LNCAP (cell line): ENCODE measurements around the gene ENPP6.

ENCODE experiments used
- TF ChIP-seq, protein P1 (sequence below): fragments of 450-650 bp; IDR thresholded peaks from 2 replicates; pipeline ENCODE4 v1.5.1; 2017; ENCODE audit warnings: mild to moderate bottlenecking

The ENPP6 gene

DNA sequence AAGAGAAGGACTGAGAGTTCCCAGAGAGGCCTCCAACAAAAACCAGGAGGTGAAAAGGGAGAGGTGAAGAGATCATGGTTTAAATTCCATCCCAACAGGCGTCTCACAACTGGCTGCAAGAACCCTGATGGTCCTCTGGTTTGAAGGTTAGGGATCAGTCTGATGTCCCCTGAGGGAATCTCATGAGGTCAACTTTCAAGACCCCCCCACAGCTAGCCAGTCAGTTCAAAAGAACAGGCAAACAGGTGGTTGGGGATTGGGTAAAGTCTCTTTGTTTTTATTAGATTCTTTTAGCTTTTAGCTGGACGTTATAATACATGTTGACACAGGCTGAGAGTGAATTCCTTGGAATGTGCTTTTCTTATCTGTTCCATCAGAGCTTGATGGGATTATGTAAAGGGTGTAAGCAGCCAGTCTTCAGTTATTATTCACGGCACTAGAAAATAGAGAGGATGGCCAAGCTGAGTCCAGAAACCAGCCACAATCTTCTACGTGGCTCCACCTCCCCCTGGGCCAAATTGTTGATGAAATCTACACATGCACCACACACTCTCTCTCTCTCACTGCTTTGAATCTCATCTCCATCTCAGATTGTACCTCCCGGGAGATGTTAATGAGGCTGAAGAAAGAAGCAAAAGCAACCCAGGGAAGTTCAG lies 20.8 kb downstream of the ENPP6 start:
- TF ChIP-seq, protein P1, sequence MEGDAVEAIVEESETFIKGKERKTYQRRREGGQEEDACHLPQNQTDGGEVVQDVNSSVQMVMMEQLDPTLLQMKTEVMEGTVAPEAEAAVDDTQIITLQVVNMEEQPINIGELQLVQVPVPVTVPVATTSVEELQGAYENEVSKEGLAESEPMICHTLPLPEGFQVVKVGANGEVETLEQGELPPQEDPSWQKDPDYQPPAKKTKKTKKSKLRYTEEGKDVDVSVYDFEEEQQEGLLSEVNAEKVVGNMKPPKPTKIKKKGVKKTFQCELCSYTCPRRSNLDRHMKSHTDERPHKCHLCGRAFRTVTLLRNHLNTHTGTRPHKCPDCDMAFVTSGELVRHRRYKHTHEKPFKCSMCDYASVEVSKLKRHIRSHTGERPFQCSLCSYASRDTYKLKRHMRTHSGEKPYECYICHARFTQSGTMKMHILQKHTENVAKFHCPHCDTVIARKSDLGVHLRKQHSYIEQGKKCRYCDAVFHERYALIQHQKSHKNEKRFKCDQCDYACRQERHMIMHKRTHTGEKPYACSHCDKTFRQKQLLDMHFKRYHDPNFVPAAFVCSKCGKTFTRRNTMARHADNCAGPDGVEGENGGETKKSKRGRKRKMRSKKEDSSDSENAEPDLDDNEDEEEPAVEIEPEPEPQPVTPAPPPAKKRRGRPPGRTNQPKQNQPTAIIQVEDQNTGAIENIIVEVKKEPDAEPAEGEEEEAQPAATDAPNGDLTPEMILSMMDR: no peak

DNA sequence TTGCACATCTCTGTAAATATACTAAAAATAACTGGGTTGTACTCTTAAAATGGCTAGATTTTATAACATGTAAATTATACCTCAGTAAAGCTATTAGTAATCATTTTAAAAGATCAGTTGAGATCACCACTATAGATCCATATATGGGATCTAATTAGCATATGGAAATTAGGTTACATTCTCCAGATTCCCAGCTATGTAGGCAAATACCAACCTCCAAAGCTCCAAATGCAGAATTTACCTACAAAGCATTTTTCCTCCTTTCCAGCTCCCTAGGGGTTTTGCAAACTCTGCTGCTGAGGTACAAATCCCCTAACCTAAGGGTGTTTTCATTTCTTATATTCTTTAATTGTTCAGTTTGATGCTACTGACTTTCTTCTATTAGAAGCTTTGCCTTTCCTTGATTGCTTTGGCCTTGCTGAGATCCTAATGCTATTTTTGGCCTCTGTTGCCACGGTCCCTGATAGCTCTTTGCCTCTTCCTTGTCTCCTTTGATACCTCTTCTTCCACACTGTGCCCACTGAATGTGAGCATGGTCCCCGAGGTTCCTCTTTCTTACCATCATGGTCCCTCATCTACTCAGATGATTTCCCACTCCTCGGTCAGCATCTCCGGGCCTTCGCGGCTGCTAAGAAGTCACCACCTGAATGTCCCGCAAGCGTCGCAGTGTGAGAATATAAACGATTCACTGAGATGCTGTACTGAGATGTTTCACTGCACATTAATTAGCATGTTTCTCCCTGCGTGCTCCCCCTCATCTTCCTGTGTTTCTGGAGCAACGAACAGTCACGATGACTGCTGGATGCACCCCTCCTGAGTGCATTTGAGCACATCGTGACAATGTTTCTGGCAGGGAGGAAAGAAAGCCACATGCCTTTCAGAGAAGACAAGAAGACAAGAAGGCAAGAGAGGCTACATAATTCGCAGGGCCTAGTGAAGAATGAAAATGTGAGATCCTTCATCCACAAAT lies 23.8 kb downstream of the ENPP6 start:
- TF ChIP-seq, protein P1: no peak

DNA sequence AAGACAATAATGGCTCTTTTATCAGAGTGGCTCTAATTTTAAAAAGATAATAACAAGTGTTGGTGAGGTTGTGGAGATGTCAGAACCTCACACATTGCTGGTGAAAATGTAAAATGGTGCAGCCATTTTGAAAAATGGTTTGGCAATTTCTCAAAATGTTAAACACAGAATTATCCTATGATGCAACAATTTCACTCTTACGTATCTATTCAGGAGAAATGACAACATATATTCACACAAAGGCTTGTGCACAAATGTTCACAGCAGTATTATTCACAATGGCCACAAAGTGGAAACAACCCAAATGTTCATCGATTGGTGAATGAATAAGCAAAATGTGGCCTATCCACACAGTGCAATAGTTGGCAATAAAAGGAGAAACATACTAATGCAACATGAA lies 24.7 kb downstream of the ENPP6 start:
- TF ChIP-seq, protein P1: no peak

DNA sequence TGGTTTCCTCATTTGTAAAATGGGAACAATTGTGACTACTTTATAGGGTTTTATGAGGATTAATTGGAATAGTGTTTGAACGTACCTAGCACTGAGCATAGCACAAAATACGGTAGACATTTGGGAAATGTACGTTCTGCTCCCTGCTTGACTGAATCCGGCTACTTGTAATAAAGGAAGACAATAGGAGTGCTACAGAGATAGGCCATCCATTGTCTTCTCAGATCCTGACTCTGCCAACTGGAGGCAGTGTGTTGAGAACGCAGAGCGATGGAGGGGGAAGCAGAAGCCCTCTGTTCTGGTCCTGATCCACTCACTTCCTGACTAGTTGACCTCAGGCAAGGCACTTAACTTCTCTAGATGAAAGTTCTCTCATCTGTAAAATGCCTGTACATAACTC lies 26.4 kb downstream of the ENPP6 start:
- TF ChIP-seq, protein P1: no peak

DNA sequence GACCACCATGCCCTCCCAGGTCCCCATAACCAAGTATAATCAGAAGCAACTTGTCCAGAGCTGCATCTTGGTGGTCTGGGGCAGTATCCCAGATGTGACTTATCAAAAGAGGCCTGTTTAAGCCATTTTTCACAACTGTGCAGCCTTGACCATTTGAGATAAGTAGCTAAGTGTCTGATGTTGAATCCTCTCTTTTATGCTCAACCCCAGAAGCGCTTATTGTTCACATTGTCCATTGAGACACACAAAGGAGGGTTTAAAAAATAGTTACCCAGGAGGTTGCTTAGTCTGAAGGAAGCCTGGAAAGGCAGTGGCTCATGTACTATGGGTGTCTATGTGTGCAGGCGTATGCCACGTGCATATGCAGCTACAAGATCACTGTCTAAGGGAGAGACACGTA lies 27.0 kb downstream of the ENPP6 start:
- TF ChIP-seq, protein P1: no peak

DNA sequence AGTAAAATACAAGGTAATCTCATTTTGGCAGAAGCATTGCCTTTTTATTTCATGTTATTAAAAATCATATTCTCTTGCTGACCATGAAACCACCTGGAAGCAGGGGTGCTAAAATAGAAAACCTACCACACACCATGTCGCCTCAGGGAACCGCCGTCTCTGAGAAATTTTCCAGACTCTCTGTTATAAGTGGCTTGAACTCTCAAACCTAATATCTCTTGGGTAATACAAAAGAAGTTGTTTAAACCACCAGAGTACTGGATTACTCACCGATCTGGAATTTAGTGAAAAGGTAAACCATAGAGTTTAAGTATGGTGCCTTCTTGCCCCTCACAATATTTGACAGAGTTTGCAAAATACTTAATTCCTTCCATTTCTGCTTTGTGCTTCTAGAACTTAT lies 27.7 kb downstream of the ENPP6 start:
- TF ChIP-seq, protein P1: no peak

DNA sequence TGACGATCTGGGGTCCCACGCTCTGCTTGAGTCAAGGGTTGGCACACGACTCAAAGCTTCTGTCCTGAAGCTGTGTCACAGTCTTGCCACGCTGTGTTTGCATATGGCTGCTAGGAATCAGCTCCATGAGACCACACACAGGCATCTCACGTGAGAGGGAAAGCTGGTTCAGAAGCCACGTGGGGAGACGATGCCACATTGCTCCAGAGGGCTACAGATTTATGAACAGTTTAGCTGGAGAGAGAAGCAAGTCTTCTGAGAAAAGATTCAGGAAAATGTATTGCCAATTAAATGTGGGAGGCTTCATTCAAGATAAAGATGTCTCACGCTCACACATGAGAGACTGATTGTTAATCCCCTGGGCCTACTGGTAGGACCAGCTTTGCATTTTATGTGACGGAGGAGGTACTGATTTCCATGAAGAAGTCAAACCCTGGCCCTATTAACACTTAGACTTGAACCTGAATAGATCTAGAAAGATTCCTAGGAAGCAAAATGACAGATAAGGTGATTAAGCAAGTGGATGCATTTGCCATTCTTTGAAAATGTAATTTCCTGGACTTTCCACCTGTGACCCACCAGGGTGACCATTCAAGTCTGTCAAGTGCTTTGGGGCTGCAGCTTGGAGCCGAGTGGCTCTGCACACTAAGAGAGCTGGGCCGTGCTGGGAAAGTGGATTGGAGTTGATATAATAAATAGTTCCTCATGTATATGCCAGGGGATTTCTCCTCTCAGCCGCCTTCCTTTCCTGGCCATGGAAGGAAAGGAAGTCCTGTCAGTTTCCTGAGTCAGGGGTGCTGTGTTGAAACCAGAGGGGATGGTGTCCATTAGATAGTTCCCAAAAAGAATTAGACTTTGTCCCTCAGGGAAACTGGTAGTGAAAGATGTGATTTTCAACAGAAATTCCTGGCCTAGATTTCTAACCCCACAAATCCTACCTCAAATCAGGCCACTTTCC lies 29.0 kb downstream of the ENPP6 start:
- TF ChIP-seq, protein P1: no peak
